Measurements from ENCODE around the gene CELF1.

GRCh38 chr11:47504910-47505309 is 48.0 kb downstream of the CELF1 start:
- TF ChIP-seq, protein P1, sequence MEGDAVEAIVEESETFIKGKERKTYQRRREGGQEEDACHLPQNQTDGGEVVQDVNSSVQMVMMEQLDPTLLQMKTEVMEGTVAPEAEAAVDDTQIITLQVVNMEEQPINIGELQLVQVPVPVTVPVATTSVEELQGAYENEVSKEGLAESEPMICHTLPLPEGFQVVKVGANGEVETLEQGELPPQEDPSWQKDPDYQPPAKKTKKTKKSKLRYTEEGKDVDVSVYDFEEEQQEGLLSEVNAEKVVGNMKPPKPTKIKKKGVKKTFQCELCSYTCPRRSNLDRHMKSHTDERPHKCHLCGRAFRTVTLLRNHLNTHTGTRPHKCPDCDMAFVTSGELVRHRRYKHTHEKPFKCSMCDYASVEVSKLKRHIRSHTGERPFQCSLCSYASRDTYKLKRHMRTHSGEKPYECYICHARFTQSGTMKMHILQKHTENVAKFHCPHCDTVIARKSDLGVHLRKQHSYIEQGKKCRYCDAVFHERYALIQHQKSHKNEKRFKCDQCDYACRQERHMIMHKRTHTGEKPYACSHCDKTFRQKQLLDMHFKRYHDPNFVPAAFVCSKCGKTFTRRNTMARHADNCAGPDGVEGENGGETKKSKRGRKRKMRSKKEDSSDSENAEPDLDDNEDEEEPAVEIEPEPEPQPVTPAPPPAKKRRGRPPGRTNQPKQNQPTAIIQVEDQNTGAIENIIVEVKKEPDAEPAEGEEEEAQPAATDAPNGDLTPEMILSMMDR (conservative IDR thresholded peaks at IDR 0.05 in 1 of 2, IDR thresholded peaks at IDR 0.05 in 1 of 2; ENCODE audit: extremely low read depth in 1 of 2, insufficient read depth in 1 of 2, low read depth in 1 of 2, low read length in 2 of 2), result no peak
- no peak for TF ChIP-seq EZH2 (IDR thresholded peaks at IDR 0.05; ENCODE audit: borderline replicate concordance, low read length)

Data from mammary epithelial cell (primary cell).